GM12892 (cell line): ENCODE data around the gene CHKA.

Experiments used
- POLR2A ChIP-seq: IDR thresholded peaks from 2 replicates; pipeline ENCODE4 v1.6.1; 2011; ENCODE audit warnings: low read depth, low read length, control low read depth
- POLR2AphosphoS5 ChIP-seq: IDR thresholded peaks from 2 replicates; pipeline ENCODE4 v1.6.1; 2011; ENCODE audit warnings: low read depth, low read length, control low read depth
- TAF1 ChIP-seq: IDR thresholded peaks from 2 replicates; pipeline ENCODE4 v1.6.1; 2011; ENCODE audit warnings: low read depth, mild to moderate bottlenecking, control low read depth, low read length, borderline replicate concordance

DNA sequence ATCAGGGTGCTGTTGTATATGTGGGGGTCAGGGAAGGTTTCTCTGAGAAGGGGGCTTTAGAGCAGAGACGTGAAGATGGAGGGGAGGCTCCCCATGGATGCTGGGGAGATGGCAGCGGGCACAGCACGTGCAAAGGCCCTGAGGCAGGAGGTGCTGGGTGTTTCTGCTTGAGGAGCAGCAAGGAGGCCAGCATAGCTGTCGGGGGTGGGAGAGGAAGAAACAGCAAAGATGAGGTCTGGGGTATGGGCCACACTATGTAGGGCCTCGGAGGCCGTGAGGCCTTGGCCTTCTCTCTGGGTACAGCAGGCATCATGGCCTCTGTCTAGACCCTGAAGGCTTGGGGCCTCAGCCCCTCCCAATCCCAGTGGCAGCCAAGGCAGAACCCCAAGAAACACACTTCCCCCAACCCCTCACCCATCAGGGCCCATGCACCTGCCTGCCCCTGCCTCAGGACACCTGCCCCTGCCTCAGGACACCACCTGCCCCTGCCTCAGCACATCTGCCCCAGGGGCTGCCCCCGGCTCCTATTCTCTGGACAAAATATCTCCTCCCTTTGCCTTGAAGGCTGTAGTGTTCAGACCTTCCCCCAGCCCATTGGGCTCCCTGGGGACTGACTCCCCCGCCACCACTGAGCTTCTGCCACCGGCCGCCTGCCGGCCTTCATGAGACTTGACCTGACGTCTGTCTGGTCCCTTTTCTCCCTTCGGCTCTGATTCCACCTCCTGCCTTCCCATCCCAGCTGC lies 104.9 kb downstream of the CHKA start:
- no peak for TF ChIP-seq POLR2A
- no peak for TF ChIP-seq POLR2AphosphoS5
- TF ChIP-seq TAF1: no peak
